Activated T-helper 1 cell treated with anti-CD3 and anti-CD28 coated beads, Interleukin-12 subunit alpha, Interleukin-12 subunit beta, Interleukin-2, Interleukin-4 antibody, amounts not matched to agents 30 ng/mL and 10 ng/mL and 1 ng/mL, durations not matched to agents 14 hours and 24 hours and 36 hours (primary cell): ENCODE results near the gene BUD23. TPM values are rescaled to one million over a fixed set of nuclear protein-coding genes. Genes with fewer than 3 reads are reported as not detected.

Source experiments
- DNase-seq: peaks from one replicate; pipeline ENCODE4 v3.0.0; 2021; ENCODE audit warnings: low spot score
- H3K27ac Mint-ChIP-seq: one replicate; pipeline ENCODE4 v1.8.0; 2021; ENCODE audit warnings: mild to moderate bottlenecking, mixed read lengths
- H3K27me3 Mint-ChIP-seq: one replicate; pipeline ENCODE4 v1.8.0; 2022; ENCODE audit warnings: mild to moderate bottlenecking, moderate library complexity, mixed read lengths; ENCODE audit not compliant: insufficient read depth
- H3K36me3 Mint-ChIP-seq: one replicate; pipeline ENCODE4 v1.8.0; 2021; ENCODE audit warnings: low read depth, mixed read lengths
- H3K4me1 Mint-ChIP-seq: one replicate; pipeline ENCODE4 v1.8.0; 2021; ENCODE audit warnings: low read depth, mixed read lengths
- H3K4me3 Mint-ChIP-seq: one replicate; pipeline ENCODE4 v1.8.0; 2021; ENCODE audit warnings: mild to moderate bottlenecking, moderate library complexity, mixed read lengths
- H3K9me3 Mint-ChIP-seq: one replicate; pipeline ENCODE4 v1.8.0; 2021; ENCODE audit warnings: mixed read lengths
- intact Hi-C: fragments of 100-400 bp; cut with micrococcal nuclease; formaldehyde crosslinking; loops from one replicate; pipeline ENCODE4 v1.15.1; 2024
- total RNA-seq: library from RNA; stranded (reverse); gene quantifications from 2 replicates; pipeline ENCODE4 v1.2.3, GENCODE V29; 2022

The BUD23 gene
- total RNA-seq, result 128 and 138 TPM in 2 replicates

GRCh38 chr7:73683056-73683787 is at the start of gene BUD23, which contains the start of gene DNAJC30:
Gene BUD23 (plus strand): TSS chr7:73683597. CDS start chr7:73683626, 29 bp downstream.
Gene DNAJC30 (minus strand): TSS chr7:73683453. CDS start chr7:73683423, 30 bp downstream.
- peak; percentile 87 for DNase-seq
- no peaks in the 10 kb centered on the region for H3K27me3 Mint-ChIP-seq
- peaks cover 25% of the 10 kb centered on the region for H3K4me1 Mint-ChIP-seq
- H3K27ac Mint-ChIP-seq, result peak within 1 kb of the TSS; percentile 90
- H3K4me3 Mint-ChIP-seq, result peak within 1 kb of the TSS; percentile 99
- intact Hi-C loops, result loop anchor here (1.0 to 10.0 kb wide), 10 partner anchors 16 to 492 kb away; partner anchors contain the start of genes ABHD11, BAZ1B, BCL7B and EIF4H
- no peaks in the 10 kb centered on the region for H3K9me3 Mint-ChIP-seq
- peaks cover 21% of the 10 kb centered on the region for H3K36me3 Mint-ChIP-seq

- no peak overlapping the region for H3K4me3 Mint-ChIP-seq
- H3K9me3 Mint-ChIP-seq, result no peaks in the 10 kb centered on the region
- H3K27ac Mint-ChIP-seq, result no peak overlapping the region
- intact Hi-C loops, result no loop called here
- peaks cover 16% of the 10 kb centered on the region for H3K27me3 Mint-ChIP-seq
- no peaks in the 10 kb centered on the region for H3K36me3 Mint-ChIP-seq
- H3K4me1 Mint-ChIP-seq, result no peaks in the 10 kb centered on the region
- no peak for DNase-seq
Measured at GRCh38 chr7:73633844-73634243, 49.6 kb upstream of the BUD23 start.

GRCh38 chr7:73635428-73636200 is 47.8 kb upstream of the BUD23 start:
- no peaks in the 10 kb centered on the region for H3K4me1 Mint-ChIP-seq
- H3K27me3 Mint-ChIP-seq, result peaks cover 10% of the 10 kb centered on the region
- intact Hi-C loops, result no loop called here
- H3K4me3 Mint-ChIP-seq, result no peak overlapping the region
- no peak overlapping the region for H3K27ac Mint-ChIP-seq
- H3K9me3 Mint-ChIP-seq, result no peaks in the 10 kb centered on the region
- DNase-seq, result no peak
- H3K36me3 Mint-ChIP-seq, result no peaks in the 10 kb centered on the region

- intact Hi-C loops, result no loop called here
Measured at GRCh38 chr7:73638911-73639310, 44.5 kb upstream of the BUD23 start.

GRCh38 chr7:73642834-73643233 is 40.6 kb upstream of the BUD23 start:
- Mint-ChIP-seq H3K27ac (no peak overlapping the region), H3K9me3 (no peaks in the 10 kb centered on the region), H3K36me3 (no peaks in the 10 kb centered on the region), H3K27me3 (peaks cover 22% of the 10 kb centered on the region), H3K4me1 (no peaks in the 10 kb centered on the region), H3K4me3 (no peak overlapping the region)
- DNase-seq, result no peak
- intact Hi-C loops, result no loop called here

More at GRCh38 chr7:73638911-73639310, 44.5 kb upstream of the BUD23 start:
- H3K4me3 Mint-ChIP-seq, result no peak overlapping the region
- H3K9me3 Mint-ChIP-seq, result no peaks in the 10 kb centered on the region
- H3K36me3 Mint-ChIP-seq, result no peaks in the 10 kb centered on the region
- H3K27me3 Mint-ChIP-seq, result peaks cover 2% of the 10 kb centered on the region
- no peak overlapping the region for H3K27ac Mint-ChIP-seq
- no peak for DNase-seq
- H3K4me1 Mint-ChIP-seq, result no peaks in the 10 kb centered on the region

GRCh38 chr7:73644688-73645286 is 38.6 kb upstream of the BUD23 start:
- H3K27me3 Mint-ChIP-seq, result peaks cover 39% of the 10 kb centered on the region
- H3K36me3 Mint-ChIP-seq, result no peaks in the 10 kb centered on the region
- H3K27ac Mint-ChIP-seq, result no peak overlapping the region
- intact Hi-C loops, result no loop called here
- H3K9me3 Mint-ChIP-seq, result no peaks in the 10 kb centered on the region
- no peak overlapping the region for H3K4me3 Mint-ChIP-seq
- DNase-seq, result no peak
- H3K4me1 Mint-ChIP-seq, result no peaks in the 10 kb centered on the region

GRCh38 chr7:73645643-73646174 is 37.7 kb upstream of the BUD23 start:
- Mint-ChIP-seq H3K4me3 (no peak overlapping the region), H3K36me3 (no peaks in the 10 kb centered on the region), H3K9me3 (no peaks in the 10 kb centered on the region), H3K27ac (no peak overlapping the region), H3K4me1 (no peaks in the 10 kb centered on the region), H3K27me3 (peaks cover 44% of the 10 kb centered on the region)
- no peak for DNase-seq
- intact Hi-C loops, result no loop called here

GRCh38 chr7:73646785-73647724 is 36.3 kb upstream of the BUD23 start:
- no peaks in the 10 kb centered on the region for H3K36me3 Mint-ChIP-seq
- H3K27ac Mint-ChIP-seq, result no peak overlapping the region
- peaks cover 48% of the 10 kb centered on the region for H3K27me3 Mint-ChIP-seq
- no peaks in the 10 kb centered on the region for H3K4me1 Mint-ChIP-seq
- intact Hi-C loops, result no loop called here
- no peaks in the 10 kb centered on the region for H3K9me3 Mint-ChIP-seq
- DNase-seq, result no peak
- no peak overlapping the region for H3K4me3 Mint-ChIP-seq

GRCh38 chr7:73647725-73648592 is 35.4 kb upstream of the BUD23 start:
- H3K9me3 Mint-ChIP-seq, result no peaks in the 10 kb centered on the region
- H3K4me3 Mint-ChIP-seq, result peak overlapping the region; percentile 13
- intact Hi-C loops, result no loop called here
- no peaks in the 10 kb centered on the region for H3K4me1 Mint-ChIP-seq
- no peak for DNase-seq
- no peaks in the 10 kb centered on the region for H3K36me3 Mint-ChIP-seq
- H3K27ac Mint-ChIP-seq, result no peak overlapping the region
- H3K27me3 Mint-ChIP-seq, result peaks cover 48% of the 10 kb centered on the region

- no peaks in the 10 kb centered on the region for H3K4me1 Mint-ChIP-seq
- H3K27ac Mint-ChIP-seq, result no peak overlapping the region
- H3K36me3 Mint-ChIP-seq, result no peaks in the 10 kb centered on the region
- no peak for DNase-seq
- peaks cover 48% of the 10 kb centered on the region for H3K27me3 Mint-ChIP-seq
- peak overlapping the region; percentile 13 for H3K4me3 Mint-ChIP-seq
- intact Hi-C loops, result no loop called here
- H3K9me3 Mint-ChIP-seq, result no peaks in the 10 kb centered on the region
Measured at GRCh38 chr7:73648593-73649332, 34.6 kb upstream of the BUD23 start.

- Mint-ChIP-seq H3K27me3 (peaks cover 48% of the 10 kb centered on the region), H3K27ac (no peak overlapping the region)
- intact Hi-C loops, result no loop called here
Measured at GRCh38 chr7:73649576-73649975, 33.8 kb upstream of the BUD23 start.

More at GRCh38 chr7:73649576-73649975, 33.8 kb upstream of the BUD23 start:
- Mint-ChIP-seq H3K4me3 (no peak overlapping the region), H3K36me3 (no peaks in the 10 kb centered on the region), H3K9me3 (no peaks in the 10 kb centered on the region), H3K4me1 (no peaks in the 10 kb centered on the region)
- DNase-seq, result no peak
